GM19099 (cell line): ENCODE measurements around the gene GARIN5A.

ENCODE experiments used
- POLR2A ChIP-seq: IDR thresholded peaks from 3 replicates; pipeline ENCODE4 v1.6.1; 2011; ENCODE audit warnings: low read depth; ENCODE audit not compliant: insufficient read length; ENCODE audit errors: extremely low read depth

The GARIN5A gene

GRCh38 chr19:50482271-50482855 lies 5.7 kb upstream of the GARIN5A start:
- no peak for TF ChIP-seq POLR2A

DNA sequence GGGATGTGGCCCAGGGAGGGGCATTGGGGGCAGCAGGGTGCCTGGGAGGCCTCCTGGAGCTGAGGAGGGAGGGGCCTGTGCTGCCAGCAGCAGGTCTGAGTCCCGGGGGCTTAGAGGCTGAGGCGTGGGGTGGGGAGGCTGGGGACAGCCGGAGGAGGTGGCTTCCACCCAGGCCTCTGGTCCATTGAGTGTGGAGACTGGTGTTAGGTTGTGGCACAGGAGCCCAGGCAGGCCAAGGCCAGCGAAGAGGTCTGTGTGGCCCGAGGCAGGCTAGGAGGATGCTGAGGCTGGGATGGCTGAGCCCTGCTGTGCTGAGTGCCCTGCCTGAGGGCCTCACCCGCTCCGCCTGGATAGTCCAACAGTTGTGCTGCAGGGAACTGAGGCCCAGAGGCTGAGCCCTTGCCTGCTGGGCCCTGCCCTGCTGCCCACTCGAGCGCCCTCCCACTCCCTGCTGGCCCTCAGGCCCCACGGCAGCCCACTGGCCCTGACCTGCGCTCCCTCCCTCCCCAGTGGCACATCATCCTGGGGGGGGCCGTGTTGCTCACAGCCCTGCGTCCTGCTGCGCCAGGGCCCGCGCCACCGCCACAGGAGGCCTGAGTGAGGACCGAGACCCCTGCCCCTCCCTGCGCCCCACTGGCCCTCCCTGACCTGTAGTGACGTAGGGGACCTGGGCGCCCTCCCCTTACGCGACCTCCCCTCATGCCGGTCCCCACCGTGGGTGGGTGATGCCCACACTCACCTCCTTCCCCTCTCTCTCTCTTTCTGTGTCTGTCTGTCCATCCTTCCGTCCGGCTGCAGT lies 4.9 kb upstream of the GARIN5A start:
- TF ChIP-seq POLR2A = no peak

DNA sequence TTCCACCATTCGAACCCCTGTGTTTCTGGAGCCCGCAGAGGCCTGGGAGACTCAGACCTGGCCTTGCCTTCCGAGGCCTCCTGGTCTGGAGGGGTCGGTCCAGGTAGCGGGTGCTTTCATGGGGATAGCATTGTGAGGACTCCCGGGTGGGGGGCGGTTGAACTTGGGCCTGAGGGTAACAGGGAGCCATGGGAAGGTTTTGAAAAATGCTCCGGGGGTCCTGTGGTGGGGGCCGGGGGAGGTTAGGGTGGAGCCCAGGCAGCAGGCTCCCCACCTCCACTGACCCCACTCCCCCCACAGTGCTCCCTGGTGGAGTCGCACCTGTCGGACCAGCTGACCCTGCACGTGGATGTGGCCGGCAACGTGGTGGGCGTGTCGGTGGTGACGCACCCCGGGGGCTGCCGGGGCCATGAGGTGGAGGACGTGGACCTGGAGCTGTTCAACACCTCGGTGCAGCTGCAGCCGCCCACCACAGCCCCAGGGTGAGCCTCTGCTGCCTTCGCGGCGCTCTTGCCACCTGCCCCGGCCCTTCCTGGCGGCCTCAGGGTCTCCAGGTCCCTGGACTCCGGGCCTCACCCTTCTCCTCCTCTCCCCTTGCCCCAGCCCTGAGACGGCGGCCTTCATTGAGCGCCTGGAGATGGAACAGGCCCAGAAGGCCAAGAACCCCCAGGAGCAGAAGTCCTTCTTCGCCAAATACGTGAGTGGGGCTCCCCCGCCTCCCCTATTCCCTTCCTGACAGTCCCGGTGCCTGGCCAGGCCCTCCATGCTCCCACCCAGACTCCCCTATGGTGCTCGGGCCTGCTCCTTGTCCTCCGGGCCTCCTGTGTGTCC lies 3.8 kb upstream of the GARIN5A start:
- TF ChIP-seq POLR2A = no peak

- no peak for TF ChIP-seq POLR2A
Measured at GRCh38 chr19:50479761-50480251, 3.2 kb upstream of the GARIN5A start.

- no peak for TF ChIP-seq POLR2A
Measured at GRCh38 chr19:50478901-50479715, 2.5 kb upstream of the GARIN5A start.

DNA sequence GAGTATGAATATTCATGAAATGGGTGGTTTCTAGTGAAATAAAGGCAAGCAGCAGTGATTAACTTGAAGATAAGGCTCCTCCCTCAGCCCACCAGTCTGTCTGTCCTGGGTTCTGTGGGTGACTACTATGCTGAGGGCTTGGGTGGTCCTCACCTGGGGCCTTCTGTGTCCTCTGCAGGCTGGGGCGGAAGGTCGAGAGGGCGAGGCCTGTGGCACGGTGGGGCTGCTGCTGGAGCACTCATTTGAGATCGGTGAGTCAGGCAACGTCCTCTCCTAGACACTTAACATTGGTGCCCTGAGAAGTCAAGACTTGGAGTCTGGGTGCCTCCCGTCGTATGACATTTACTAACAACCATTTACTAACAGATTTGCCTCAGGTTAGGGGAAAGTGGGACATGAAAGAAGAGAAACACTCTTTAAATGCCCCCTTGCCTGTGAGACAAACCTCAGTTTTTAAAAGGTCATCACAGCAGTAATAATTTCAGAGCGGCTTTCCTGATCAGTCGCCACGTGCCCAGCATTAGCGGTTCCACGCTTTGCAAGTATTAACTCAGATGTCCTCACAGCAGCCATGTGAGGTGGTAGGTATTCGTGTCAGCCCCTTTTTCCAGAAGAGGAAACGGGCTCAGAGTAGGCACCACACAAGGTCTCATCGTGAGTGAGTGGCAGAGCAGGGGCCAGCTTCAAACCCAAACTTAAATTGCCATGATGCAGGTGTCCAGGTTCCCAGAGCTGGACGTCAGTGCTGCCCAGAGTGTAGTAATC lies 1.3 kb upstream of the GARIN5A start:
- TF ChIP-seq POLR2A = no peak

- no peak for TF ChIP-seq POLR2A
Measured at GRCh38 chr19:50476907-50477238, 225 bp upstream of the GARIN5A start.

DNA sequence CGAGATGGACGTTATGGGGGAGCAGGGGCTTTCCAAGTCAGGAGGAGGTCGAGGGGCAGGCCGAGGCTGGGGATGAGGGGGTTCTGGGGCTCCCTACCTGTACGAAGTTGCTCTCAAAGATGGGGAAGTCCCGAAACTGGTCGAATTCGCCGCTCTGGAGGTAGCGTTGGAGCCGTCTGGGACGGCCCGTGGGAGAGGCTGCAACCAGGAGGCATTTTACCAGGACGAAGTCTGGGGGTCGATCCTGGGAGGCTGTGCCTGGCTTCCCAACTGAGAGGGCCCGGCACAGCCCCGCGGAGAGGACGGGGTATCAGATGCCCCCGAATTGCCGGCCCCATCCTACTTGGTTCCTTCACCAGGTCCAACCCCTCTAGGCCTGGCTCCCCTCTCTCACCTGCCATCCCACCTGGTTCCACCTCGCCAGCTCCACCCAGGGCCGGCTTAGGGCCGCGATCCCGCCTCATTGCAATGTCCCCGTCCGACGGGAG lies 868 bp downstream of the GARIN5A start:
- no peak for TF ChIP-seq POLR2A

DNA sequence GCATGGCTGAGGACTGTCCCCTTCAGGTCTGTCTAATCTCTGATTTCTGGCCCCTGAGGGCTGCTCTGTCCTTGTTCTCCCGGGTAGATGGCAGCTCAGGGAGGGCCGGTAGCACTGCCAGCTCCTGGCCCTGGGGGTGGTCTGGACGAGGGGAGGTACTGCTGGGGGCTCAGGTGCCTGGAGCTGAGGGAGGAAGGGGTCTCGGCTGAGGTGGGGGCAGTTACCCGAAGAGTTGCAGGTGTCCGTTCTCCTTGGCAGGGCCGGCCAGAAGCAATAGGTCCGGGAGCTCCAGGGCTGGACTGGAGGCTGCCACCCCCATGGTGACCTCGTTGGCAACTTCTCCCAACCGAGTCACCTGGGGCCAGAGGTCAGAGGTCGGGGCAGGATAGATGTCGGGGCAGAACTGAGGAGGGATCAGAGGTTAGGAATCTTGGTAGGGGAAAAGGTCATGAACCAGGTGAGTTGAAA lies 1.5 kb downstream of the GARIN5A start:
- TF ChIP-seq POLR2A = no peak

DNA sequence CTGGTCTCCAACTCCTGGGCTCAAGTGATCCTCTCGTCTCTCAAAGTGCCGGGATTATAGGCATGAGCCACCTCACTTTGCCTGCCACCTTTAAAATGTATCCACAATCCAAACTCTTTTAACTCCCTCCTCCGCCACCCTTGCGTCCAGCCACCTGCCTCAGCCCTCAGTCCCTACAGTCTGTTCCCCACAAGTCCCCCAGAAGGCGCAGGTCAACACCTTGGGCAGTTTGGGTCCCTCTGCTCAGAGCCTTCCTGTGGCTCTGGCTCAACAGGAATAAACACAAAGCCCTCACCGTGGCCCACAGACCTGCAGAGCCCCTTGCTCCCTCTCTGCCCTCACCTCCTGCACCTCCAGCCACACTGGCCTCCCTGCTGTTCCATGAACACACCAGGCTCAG lies 7.8 kb downstream of the GARIN5A start:
- no peak for TF ChIP-seq POLR2A

DNA sequence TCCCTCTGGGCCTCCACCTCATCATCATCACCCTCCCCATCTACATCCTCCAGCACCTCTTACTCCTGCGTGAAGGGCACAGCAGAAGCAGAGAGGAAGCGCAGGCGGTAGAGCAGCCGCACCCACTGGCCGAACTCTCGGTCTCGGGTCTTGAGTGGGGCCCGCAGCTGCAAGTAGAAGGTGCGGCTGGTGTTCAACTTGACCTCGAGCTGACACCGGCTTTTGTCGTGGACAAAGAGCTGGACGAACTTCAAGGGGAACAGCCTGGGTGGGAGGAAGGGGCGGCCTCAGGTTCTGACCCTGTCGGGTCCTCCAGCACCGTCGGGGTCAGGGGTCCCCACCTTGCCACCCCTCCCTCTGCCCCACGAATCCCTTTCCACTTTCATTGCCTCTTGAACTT lies 9.1 kb downstream of the GARIN5A start:
- no peak for TF ChIP-seq POLR2A

DNA sequence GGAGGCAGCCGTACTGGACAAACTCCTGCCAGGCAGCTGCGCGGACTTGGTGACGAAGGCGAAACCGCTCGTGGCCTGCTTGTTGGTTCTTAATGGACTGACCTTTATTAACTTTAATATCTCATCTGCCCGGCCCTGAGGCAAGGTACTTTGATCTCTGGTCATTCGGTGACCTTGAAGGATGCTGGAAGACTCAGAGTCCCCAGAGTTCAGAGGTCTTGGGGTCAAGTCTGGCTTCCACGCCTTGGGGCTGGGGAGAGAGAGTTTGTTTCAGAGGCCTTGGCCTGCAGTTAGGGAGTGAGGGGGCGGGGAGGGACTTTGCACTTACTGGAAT lies 10.0 kb downstream of the GARIN5A start:
- no peak for TF ChIP-seq POLR2A

- TF ChIP-seq POLR2A = no peak
Measured at GRCh38 chr19:50465986-50466705, 10.5 kb downstream of the GARIN5A start.

DNA sequence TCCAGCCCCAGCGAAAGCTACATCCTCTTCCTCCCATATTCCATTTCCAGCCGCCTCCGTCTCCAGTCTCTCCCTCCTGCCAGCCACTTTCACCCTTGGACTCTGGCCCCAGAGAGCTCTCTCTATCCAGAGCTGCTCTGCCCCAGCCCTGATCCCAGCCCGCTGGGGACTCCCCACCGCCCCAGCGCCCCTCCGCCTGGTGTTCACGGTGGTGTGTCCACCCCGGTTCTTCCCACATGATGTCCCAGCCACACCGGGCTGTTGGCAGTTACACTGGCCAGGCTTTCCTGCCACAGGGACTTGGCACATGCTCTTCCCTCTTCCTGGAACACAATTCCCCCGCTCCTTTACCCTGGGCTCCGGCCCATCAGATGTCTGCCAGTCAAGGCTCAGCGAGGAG lies 11.6 kb downstream of the GARIN5A start:
- no peak for TF ChIP-seq POLR2A

DNA sequence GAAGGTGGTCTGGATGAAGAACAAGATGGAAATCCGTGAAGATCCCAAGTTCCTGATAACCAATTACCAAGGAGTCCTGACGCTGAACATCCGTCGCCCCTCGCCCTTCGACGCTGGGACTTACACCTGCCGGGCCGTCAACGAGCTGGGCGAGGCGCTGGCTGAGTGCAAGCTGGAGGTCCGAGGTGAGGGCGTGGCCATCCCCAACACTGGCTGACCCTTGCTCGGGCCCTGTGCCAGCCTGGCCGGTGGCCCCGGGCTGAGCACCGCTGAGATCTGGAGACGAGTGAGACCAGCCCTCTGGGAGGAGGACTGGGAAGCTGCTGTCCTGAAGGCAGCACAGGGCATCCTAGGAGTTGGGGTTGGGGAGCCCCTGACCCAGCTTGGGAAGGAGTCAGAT lies 12.3 kb downstream of the GARIN5A start:
- no peak for TF ChIP-seq POLR2A
